Natural killer cell (primary cell): Measurements from ENCODE around the gene DCDC1. TPM values are rescaled to one million over a fixed set of nuclear protein-coding genes. Genes with fewer than 3 reads are reported as not detected.

Experiments
- ATAC-seq, 3 donors: fragments of 150-1000 bp in 2 of 3; fragments of 200-7000 bp in 1 of 3; cut with Tn5 transposase; 1 replicate in 1 of 3; 2 replicates in 2 of 3; pipeline ENCODE4 v1.10.0; 2021; ENCODE audit warnings: mild to moderate bottlenecking in 2 of 3, moderate library complexity in 2 of 3
- DNase-seq, 2 donors: peaks; one replicate each; pipeline versions ENCODE4 v3.0.0 to v3.0.0-alpha.2; 2013 to 2021; ENCODE audit warnings: mixed read lengths in 1 of 2
- H3K27ac ChIP-seq: one replicate; pipeline ENCODE4 v1.5.1; 2013; ENCODE audit warnings: mild to moderate bottlenecking, low read length
- H3K27me3 ChIP-seq: one replicate; pipeline ENCODE4 v1.6.1; 2013; ENCODE audit warnings: low read length; ENCODE audit not compliant: control insufficient read depth, insufficient read depth
- H3K36me3 ChIP-seq: one replicate; pipeline ENCODE4 v1.6.1; 2013; ENCODE audit warnings: low read length; ENCODE audit not compliant: control insufficient read depth, insufficient read depth
- H3K4me1 ChIP-seq: one replicate; pipeline ENCODE4 v1.6.1; 2013; ENCODE audit warnings: low read length; ENCODE audit not compliant: control insufficient read depth, insufficient read depth
- H3K4me3 ChIP-seq: one replicate; pipeline ENCODE4 v1.5.1; 2013; ENCODE audit warnings: low read length
- H3K9me3 ChIP-seq: one replicate; pipeline ENCODE4 v1.6.1; 2013; ENCODE audit warnings: low read length; ENCODE audit not compliant: control insufficient read depth, insufficient read depth
- H3K27ac Mint-ChIP-seq, 2 donors: one replicate each; pipeline ENCODE4 v1.8.0; 2022; ENCODE audit warnings: mild to moderate bottlenecking in 2 of 2, mixed read lengths in 2 of 2, moderate library complexity in 1 of 2
- H3K27me3 Mint-ChIP-seq, 2 donors: one replicate each; pipeline ENCODE4 v1.8.0; 2022; ENCODE audit warnings: low read depth in 2 of 2, mixed read lengths in 2 of 2
- H3K36me3 Mint-ChIP-seq: one replicate; pipeline ENCODE4 v1.8.0; 2022; ENCODE audit warnings: mixed read lengths
- H3K4me1 Mint-ChIP-seq, 2 donors: one replicate each; pipeline ENCODE4 v1.8.0; 2022; ENCODE audit warnings: mixed read lengths in 2 of 2
- H3K4me3 Mint-ChIP-seq: one replicate; pipeline ENCODE4 v1.8.0; 2022; ENCODE audit warnings: mild to moderate bottlenecking, moderate library complexity, mixed read lengths
- H3K9me3 Mint-ChIP-seq, 2 donors: one replicate each; pipeline ENCODE4 v1.8.0; 2022; ENCODE audit warnings: mixed read lengths in 2 of 2
- CTCF ChIP-seq: fragments of 200-600 bp; IDR thresholded peaks from one replicate; pipeline ENCODE4 v1.8.0; 2022; ENCODE audit warnings: antibody characterized with exemption
- WGBS: methylation state at CpG from one replicate; pipeline ENCODE4 v1.1.7; 2013; ENCODE audit warnings: missing lambda C conversion rate; ENCODE audit not compliant: insufficient coverage; 5-methylcytosine and 5-hydroxymethylcytosine counted together
- intact Hi-C: fragments of 100-400 bp; cut with micrococcal nuclease; formaldehyde crosslinking; loops from one replicate; pipeline ENCODE4 v1.14.2; 2022
- total RNA-seq, 4 donors: library from RNA; stranded (reverse); fragments of 120-200 nt in 1 of 4; gene quantifications; one replicate each; pipeline versions ENCODE4 v1.2.3 to v1.2.4, GENCODE V29; 2013 to 2022

The DCDC1 gene
- total RNA-seq, 3 donors from 2014 or later (not counting 1 experiment from before 2014, with no cell fraction given), result not detected

- Mint-ChIP-seq H3K9me3 (no peaks in the 10 kb centered on the region), H3K4me3 (no peak overlapping the region), H3K27ac (no peak overlapping the region), H3K27me3 (no peaks in the 10 kb centered on the region), H3K36me3 (no peaks in the 10 kb centered on the region), H3K4me1 (no peaks in the 10 kb centered on the region)
- no peak for DNase-seq
- Histone ChIP-seq H3K27me3 (no peaks in the 10 kb centered on the region), H3K36me3 (no peaks in the 10 kb centered on the region), H3K9me3 (no peaks in the 10 kb centered on the region), H3K4me1 (no peaks in the 10 kb centered on the region), H3K4me3 (no peak overlapping the region), H3K27ac (no peak overlapping the region)
- intact Hi-C loops, result loop anchor here (5.0 kb wide), 1 partner anchor 1071 kb away; no protein-coding TSS in a partner anchor
- TF ChIP-seq CTCF, result no peak
- ATAC-seq, result no peak
- WGBS, result 63% methylated on average over 3 of the region's 3 CpGs
Observed at GRCh38 chr11:31106326-31106725, 263.2 kb downstream of the DCDC1 start.

- Mint-ChIP-seq H3K36me3 (no peaks in the 10 kb centered on the region), H3K27ac (no peak overlapping the region), H3K27me3 (no peaks in the 10 kb centered on the region), H3K4me3 (no peak overlapping the region), H3K9me3 (peaks cover 3 to 4% of the 10 kb centered on the region in 2 donors), H3K4me1 (no peaks in the 10 kb centered on the region)
- DNase-seq (no peak), ATAC-seq (no peak)
- intact Hi-C loops, result no loop called here
- no peak overlapping the region for H3K27ac ChIP-seq
- no peak for TF ChIP-seq CTCF
- H3K4me1 ChIP-seq, result no peaks in the 10 kb centered on the region
- H3K36me3 ChIP-seq, result no peaks in the 10 kb centered on the region
- H3K9me3 ChIP-seq, result no peaks in the 10 kb centered on the region
- 82% methylated on average over 5 of the region's 5 CpGs for WGBS
- no peaks in the 10 kb centered on the region for H3K27me3 ChIP-seq
- H3K4me3 ChIP-seq, result no peak overlapping the region
Observed at GRCh38 chr11:31102875-31103274, 266.7 kb downstream of the DCDC1 start.

- TF ChIP-seq CTCF, result no peak
- DNase-seq, result no peak
- no peak for ATAC-seq
- no peaks in the 10 kb centered on the region for H3K27me3 ChIP-seq
- H3K4me3 Mint-ChIP-seq, result no peak overlapping the region
- intact Hi-C loops, result no loop called here
- H3K36me3 Mint-ChIP-seq, result no peaks in the 10 kb centered on the region
- no peaks in the 10 kb centered on the region for H3K9me3 ChIP-seq
- peaks cover 3 to 4% of the 10 kb centered on the region in 2 donors for H3K9me3 Mint-ChIP-seq
- H3K27me3 Mint-ChIP-seq, result no peaks in the 10 kb centered on the region
- no peak overlapping the region for H3K27ac Mint-ChIP-seq
- no peaks in the 10 kb centered on the region for H3K36me3 ChIP-seq
- no peaks in the 10 kb centered on the region for H3K4me1 ChIP-seq
- H3K4me1 Mint-ChIP-seq, result no peaks in the 10 kb centered on the region
- no peak overlapping the region for H3K4me3 ChIP-seq
- H3K27ac ChIP-seq, result no peak overlapping the region
Observed at GRCh38 chr11:31102316-31102715, 267.2 kb downstream of the DCDC1 start.

- TF ChIP-seq CTCF, result no peak
- no peak overlapping the region for H3K4me3 Mint-ChIP-seq
- ATAC-seq (no peak), DNase-seq (no peak)
- no peaks in the 10 kb centered on the region for H3K36me3 Mint-ChIP-seq
- Histone ChIP-seq H3K4me3 (no peak overlapping the region), H3K36me3 (no peaks in the 10 kb centered on the region), H3K4me1 (no peaks in the 10 kb centered on the region), H3K27ac (no peak overlapping the region), H3K9me3 (no peaks in the 10 kb centered on the region), H3K27me3 (no peaks in the 10 kb centered on the region)
- 40% methylated on average over 1 of the region's 2 CpGs for WGBS
- peaks cover 5 to 7% of the 10 kb centered on the region in 2 donors for H3K9me3 Mint-ChIP-seq
- no peak overlapping the region for H3K27ac Mint-ChIP-seq
- intact Hi-C loops, result no loop called here
- H3K27me3 Mint-ChIP-seq, result no peaks in the 10 kb centered on the region
- no peaks in the 10 kb centered on the region for H3K4me1 Mint-ChIP-seq
Observed at GRCh38 chr11:31096191-31096805, 273.2 kb downstream of the DCDC1 start.
